Stimulated activated CD8-positive, alpha-beta memory T cell treated with anti-CD3 and anti-CD28 coated beads, Interleukin-15, amount 100 ng/mL, for 1 hour (primary cell): ENCODE data around the gene POM121C.
"Not testable (repeated sequence)": the region's sequence is repeated elsewhere in the genome, so short reads cannot be mapped to it uniquely, and the experiment has no call there.

Experiments used
- DNase-seq: peaks from one replicate; pipeline ENCODE4 v3.0.0-alpha.2; 2020; ENCODE audit warnings: low read depth

The POM121C gene

GRCh38 chr7:75423481-75423880 is 62.6 kb downstream of the POM121C start:
- not testable (repeated sequence) for DNase-seq

GRCh38 chr7:75421798-75422710 is 64.0 kb downstream of the POM121C start:
- DNase-seq: not testable (repeated sequence)

- not testable (repeated sequence) for DNase-seq
These were observed 65.9 kb downstream of the POM121C start for GRCh38 chr7:75420152-75420551.

- DNase-seq: not testable (repeated sequence)
These were observed 66.4 kb downstream of the POM121C start for GRCh38 chr7:75419693-75420092.

GRCh38 chr7:75419210-75419609 is 66.9 kb downstream of the POM121C start:
- not testable (repeated sequence) for DNase-seq

GRCh38 chr7:75418292-75418858 is 67.7 kb downstream of the POM121C start:
- not testable (repeated sequence) for DNase-seq

- not testable (repeated sequence) for DNase-seq
These were observed 69.3 kb downstream of the POM121C start for GRCh38 chr7:75416787-75417186.

GRCh38 chr7:75415829-75416373 is 70.2 kb downstream of the POM121C start:
- not testable (repeated sequence) for DNase-seq

GRCh38 chr7:75415428-75415817 is 70.7 kb downstream of the POM121C start:
- DNase-seq: not testable (repeated sequence)

- DNase-seq: not testable (repeated sequence)
These were observed 71.2 kb downstream of the POM121C start for GRCh38 chr7:75414708-75415427.

- DNase-seq: not testable (repeated sequence)
These were observed 71.9 kb downstream of the POM121C start for GRCh38 chr7:75414204-75414603.

- not testable (repeated sequence) for DNase-seq
These were observed 75.3 kb downstream of the POM121C start for GRCh38 chr7:75410823-75411173.

GRCh38 chr7:75409880-75410822 is 75.9 kb downstream of the POM121C start:
- DNase-seq: not testable (repeated sequence)

- not testable (repeated sequence) for DNase-seq
These were observed 81.4 kb downstream of the POM121C start for GRCh38 chr7:75404663-75405062.

GRCh38 chr7:75403455-75404443 is 82.3 kb downstream of the POM121C start:
- not testable (repeated sequence) for DNase-seq

- DNase-seq: not testable (repeated sequence)
These were observed 85.5 kb downstream of the POM121C start for GRCh38 chr7:75400575-75400974.

GRCh38 chr7:75398771-75399700 is 87.1 kb downstream of the POM121C start:
- DNase-seq: not testable (repeated sequence)

- not testable (repeated sequence) for DNase-seq
These were observed 88.2 kb downstream of the POM121C start for GRCh38 chr7:75397865-75398264.

GRCh38 chr7:75395329-75395728 is 90.8 kb downstream of the POM121C start, which contains the start of gene TRIM73:
Gene TRIM73 (plus strand): TSS chr7:75395629. CDS start chr7:75398934, 3,305 bp downstream.
- not testable (repeated sequence) for DNase-seq
